Subcutaneous adipose tissue (tissue), 4 donors: ENCODE data around the gene DGKB. TPM values are rescaled to one million over a fixed set of nuclear protein-coding genes. Genes with fewer than 3 reads are reported as not detected.

Experiments used
- total RNA-seq, 4 donors: library from RNA; depleted of rRNA; stranded (reverse); fragments of >200 nt; gene quantifications; one replicate each; pipeline ENCODE4 v1.1.0, GENCODE V29; 2016
- TF ChIP-seq, protein P1 (sequence below): fragments of 450-650 bp; IDR thresholded peaks from one replicate; pipeline ENCODE4 v1.5.1; 2016; ENCODE audit warnings: low read depth, mild to moderate bottlenecking, control low read depth, antibody characterized with exemption, moderate library complexity

The DGKB gene
- total RNA-seq, 4 donors from 2014 or later: 0.17 TPM; not detected in 3

GRCh38 chr7:14818871-14819270 is 83.7 kb downstream of the DGKB start:
- TF ChIP-seq, protein P1, sequence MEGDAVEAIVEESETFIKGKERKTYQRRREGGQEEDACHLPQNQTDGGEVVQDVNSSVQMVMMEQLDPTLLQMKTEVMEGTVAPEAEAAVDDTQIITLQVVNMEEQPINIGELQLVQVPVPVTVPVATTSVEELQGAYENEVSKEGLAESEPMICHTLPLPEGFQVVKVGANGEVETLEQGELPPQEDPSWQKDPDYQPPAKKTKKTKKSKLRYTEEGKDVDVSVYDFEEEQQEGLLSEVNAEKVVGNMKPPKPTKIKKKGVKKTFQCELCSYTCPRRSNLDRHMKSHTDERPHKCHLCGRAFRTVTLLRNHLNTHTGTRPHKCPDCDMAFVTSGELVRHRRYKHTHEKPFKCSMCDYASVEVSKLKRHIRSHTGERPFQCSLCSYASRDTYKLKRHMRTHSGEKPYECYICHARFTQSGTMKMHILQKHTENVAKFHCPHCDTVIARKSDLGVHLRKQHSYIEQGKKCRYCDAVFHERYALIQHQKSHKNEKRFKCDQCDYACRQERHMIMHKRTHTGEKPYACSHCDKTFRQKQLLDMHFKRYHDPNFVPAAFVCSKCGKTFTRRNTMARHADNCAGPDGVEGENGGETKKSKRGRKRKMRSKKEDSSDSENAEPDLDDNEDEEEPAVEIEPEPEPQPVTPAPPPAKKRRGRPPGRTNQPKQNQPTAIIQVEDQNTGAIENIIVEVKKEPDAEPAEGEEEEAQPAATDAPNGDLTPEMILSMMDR: no peak

- TF ChIP-seq, protein P1: no peak
Observed at GRCh38 chr7:14817829-14818614, 84.5 kb downstream of the DGKB start.

- TF ChIP-seq, protein P1: no peak
Observed at GRCh38 chr7:14807507-14807906, 95.0 kb downstream of the DGKB start.

DNA sequence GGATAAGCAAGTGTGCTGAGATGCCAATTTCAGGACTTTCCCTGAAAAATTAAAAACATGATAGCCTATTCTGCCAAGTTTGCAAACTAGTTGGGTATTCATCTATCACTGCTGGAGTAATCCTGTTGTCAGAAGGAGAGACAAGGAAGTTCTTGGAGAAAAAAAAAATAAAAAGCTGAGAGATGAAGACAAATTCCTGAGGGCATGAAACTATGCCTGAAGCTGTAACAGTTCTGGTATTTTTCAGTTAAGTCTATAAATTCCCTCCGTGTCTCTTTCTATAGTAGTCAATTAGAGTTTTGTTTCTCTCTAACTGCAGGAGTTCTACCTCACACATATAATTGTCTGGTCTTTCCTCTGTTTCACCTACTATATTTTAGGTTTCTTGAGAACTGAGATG is 95.7 kb downstream of the DGKB start:
- TF ChIP-seq, protein P1: no peak

- TF ChIP-seq, protein P1: no peak
Observed at GRCh38 chr7:14805105-14805719, 97.3 kb downstream of the DGKB start.

DNA sequence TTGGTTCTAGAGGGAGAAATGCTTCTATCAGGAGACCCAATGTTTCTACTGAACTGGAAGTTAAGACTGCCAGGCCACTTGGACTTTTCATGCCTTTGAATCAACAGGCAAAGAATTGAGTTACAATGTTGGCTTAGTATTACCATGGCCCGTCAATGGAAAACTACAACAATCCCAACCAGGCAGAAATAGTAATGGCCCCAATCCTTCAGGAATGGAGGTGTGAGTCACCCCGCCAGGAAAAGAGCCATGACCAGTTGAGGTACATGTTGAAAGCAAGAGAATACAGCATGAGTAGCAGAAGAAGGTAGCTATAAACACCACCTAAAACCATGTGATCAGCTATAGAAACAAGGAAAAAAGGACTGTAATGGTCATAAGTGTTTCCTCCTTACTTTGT is 101.9 kb downstream of the DGKB start:
- TF ChIP-seq, protein P1: no peak

DNA sequence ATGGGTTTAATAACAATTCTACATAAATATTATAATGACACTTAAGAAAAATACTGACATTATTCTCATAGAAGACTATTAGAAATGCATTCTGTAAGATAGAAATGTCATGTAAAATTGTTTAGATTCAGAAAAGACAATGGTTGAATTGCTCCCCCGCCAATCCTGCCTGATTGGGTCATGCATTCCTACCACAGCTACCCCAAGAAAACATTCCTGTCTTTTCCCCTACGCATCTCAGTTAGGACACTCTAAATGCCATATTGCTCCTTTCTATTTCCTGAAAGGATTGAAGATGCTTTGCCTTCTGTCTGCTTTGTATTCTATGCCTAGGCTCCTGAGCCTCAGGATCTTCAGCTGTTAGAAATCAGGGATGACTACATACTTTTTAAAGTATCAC is 109.4 kb downstream of the DGKB start:
- TF ChIP-seq, protein P1: no peak
